Endothelial cell of umbilical vein (primary cell): ENCODE results near the gene SMIM17. TPM values are rescaled to one million over a fixed set of nuclear protein-coding genes. Genes with fewer than 3 reads are reported as not detected.

Experiments used
- BruUV-seq: library from RNA; stranded (reverse); fragments of 400-500 nt; replicated peaks from 2 replicates; lab custom pipeline; 2021; lab: Mats Ljungman, UMichigan
- CTCF ChIA-PET: fragments of 300-600, 350-600 bp; sonication (Branson Sonifier 250); formaldehyde crosslinking; loops from one replicate; lab custom pipeline; 2021; ENCODE audit warnings: antibody characterized with exemption, inconsistent platforms; lab: Charles Lee
- POLR2A ChIA-PET: fragments of 300-600, 350-600 bp; sonication (Branson Sonifier 250); formaldehyde crosslinking; loops from one replicate; lab custom pipeline; 2021; ENCODE audit warnings: antibody characterized with exemption, inconsistent platforms; lab: Charles Lee
- DNase-seq: peaks from one replicate; pipeline ENCODE4 v3.0.0-alpha.2; 2011; ENCODE audit warnings: low read depth, low spot score
- FAIRE-seq: peaks from 2 replicates; lab custom pipeline; 2011; peaks lifted over from hg19 to GRCh38; lab: Jason Lieb, UNC
- H2AFZ ChIP-seq: 2 replicates; pipeline ENCODE4 v1.6.0; 2012; ENCODE audit warnings: low read depth, low read length, control low read depth, inconsistent platforms
- H3K27ac ChIP-seq: 2 replicates; pipeline ENCODE4 v1.5.1; 2011; ENCODE audit warnings: low read depth, mild to moderate bottlenecking, control low read depth, low read length, moderate library complexity; ENCODE audit not compliant: insufficient read depth
- H3K27me3 ChIP-seq, 2 experiments: 2 replicates each; pipeline versions ENCODE4 v1.6.0 to v1.6.1; 2011; ENCODE audit warnings: low read length in 2 of 2, mixed read lengths in 1 of 2; ENCODE audit not compliant: control insufficient read depth in 2 of 2, insufficient read depth in 2 of 2
- H3K36me3 ChIP-seq, 2 experiments: 2 replicates in 1 of 2; 3 replicates in 1 of 2; pipeline ENCODE4 v1.5.1; 2011; ENCODE audit warnings: low read length in 2 of 2, mild to moderate bottlenecking in 1 of 2, moderate library complexity in 1 of 2; ENCODE audit not compliant: control insufficient read depth in 2 of 2, insufficient read depth in 2 of 2; ENCODE audit errors: extremely low read depth in 1 of 2
- H3K4me1 ChIP-seq: 3 replicates; pipeline ENCODE4 v1.5.1; 2011; ENCODE audit warnings: mild to moderate bottlenecking, low read length; ENCODE audit not compliant: control insufficient read depth, insufficient read depth; ENCODE audit errors: extremely low read depth
- H3K4me2 ChIP-seq: 2 replicates; pipeline ENCODE4 v1.6.1; 2011; ENCODE audit warnings: low read length, control low read depth, mixed read lengths; ENCODE audit not compliant: insufficient read depth
- H3K4me3 ChIP-seq, 3 experiments: fragments of 200-600 bp in 1 of 3; sonication (generic), shearing (Covaris generic) in 1 of 3; replicated peaks in 1 of 3; 2 replicates each; pipeline ENCODE4 v1.5.1; 2011 to 2016; ENCODE audit warnings: control low read depth in 3 of 3, low read length in 3 of 3, mild to moderate bottlenecking in 2 of 3, inconsistent platforms in 1 of 3, low read depth in 1 of 3, moderate library complexity in 1 of 3; ENCODE audit not compliant: insufficient read depth in 1 of 3
- H3K79me2 ChIP-seq: 2 replicates; pipeline ENCODE4 v1.6.0; 2012; ENCODE audit warnings: low read length, inconsistent platforms; ENCODE audit not compliant: control insufficient read depth, insufficient read depth
- H3K9ac ChIP-seq: replicated peaks from 2 replicates; pipeline ENCODE3; 2011; ENCODE audit warnings: low read length, control low read depth; ENCODE audit not compliant: insufficient read depth; ENCODE audit errors: extremely low read depth
- H3K9me1 ChIP-seq: replicated peaks from 3 replicates; pipeline ENCODE4 v1.6.0; 2011; ENCODE audit warnings: mild to moderate bottlenecking, low read length; ENCODE audit not compliant: control insufficient read depth, insufficient read depth; ENCODE audit errors: extremely low read depth
- H3K9me3 ChIP-seq: replicated peaks from 2 replicates; pipeline ENCODE4 v1.5.1; 2012; ENCODE audit warnings: low read length, inconsistent platforms; ENCODE audit not compliant: control insufficient read depth, insufficient read depth
- H4K20me1 ChIP-seq: replicated peaks from 2 replicates; pipeline ENCODE3; 2011; ENCODE audit warnings: mild to moderate bottlenecking, low read length; ENCODE audit not compliant: control insufficient read depth, insufficient read depth; ENCODE audit errors: extremely low read depth
- EZH2 ChIP-seq: IDR thresholded peaks from 2 replicates; pipeline ENCODE4 v1.6.1; 2012; ENCODE audit warnings: borderline replicate concordance, low read depth, mild to moderate bottlenecking, moderate library complexity, low read length, inconsistent platforms; ENCODE audit not compliant: severe bottlenecking
- FOS ChIP-seq: IDR thresholded peaks from 2 replicates; pipeline ENCODE4 v1.6.1; 2011; ENCODE audit warnings: mild to moderate bottlenecking, low read length, moderate library complexity, borderline replicate concordance; ENCODE audit not compliant: insufficient read depth
- GATA2 ChIP-seq: IDR thresholded peaks from 2 replicates; pipeline ENCODE4 v1.7.0; 2011; ENCODE audit warnings: low read depth, mild to moderate bottlenecking, moderate library complexity, mixed read lengths, low read length; ENCODE audit not compliant: insufficient read length, insufficient read depth
- JUN ChIP-seq: IDR thresholded peaks from 2 replicates; pipeline ENCODE4 v1.6.1; 2011; ENCODE audit warnings: borderline replicate concordance, low read depth; ENCODE audit not compliant: insufficient read length, insufficient read depth
- MYC ChIP-seq: IDR thresholded peaks from one replicate; pipeline ENCODE4 v1.6.1; 2011; ENCODE audit warnings: mild to moderate bottlenecking, low read depth, low read length
- POLR2A ChIP-seq: IDR thresholded peaks from 2 replicates; pipeline ENCODE4 v1.6.1; 2012; ENCODE audit warnings: low read depth, mild to moderate bottlenecking, control low read depth, low read length
- POLR2AphosphoS5 ChIP-seq: IDR thresholded peaks from 2 replicates; pipeline ENCODE4 v1.6.1; 2012; ENCODE audit warnings: low read depth, mild to moderate bottlenecking, control low read depth, low read length, moderate library complexity; ENCODE audit not compliant: insufficient read depth
- dilution Hi-C: fragments of 300-500 bp; cut with MboI; formaldehyde crosslinking; loops from one replicate; pipeline ENCODE4 v1.15.0; 2019; ENCODE audit warnings: low sequenced_read_pairs; ENCODE audit not compliant: extremely low pct_ligation_motif_present
- intact Hi-C: fragments of 100-400 bp; cut with micrococcal nuclease; formaldehyde crosslinking; loops from one replicate; pipeline ENCODE4 v1.10.0; 2022
- polyA plus RNA-seq, 4 experiments: library from polyadenylated mRNA; depleted of rRNA in 3 of 4; stranded (reverse) in 3 of 4; unstranded in 1 of 4; fragments of >200 nt; gene quantifications; 2 replicates each; pipeline versions ENCODE4 v1.2.1 to v1.2.3, GENCODE V29; 2011 to 2012; ENCODE audit warnings: missing spikeins in 1 of 4
- total RNA-seq: library from RNA; stranded (reverse); gene quantifications from 2 replicates; pipeline ENCODE4 v1.2.3, GENCODE V29; 2021
- TF ChIP-seq, protein P1 (sequence below), 2 donors: IDR thresholded peaks; 1 replicate in 1 of 2; 2 replicates in 1 of 2; pipeline ENCODE4 v1.5.1; 2011; ENCODE audit warnings: low read length in 2 of 2, mild to moderate bottlenecking in 2 of 2, moderate library complexity in 2 of 2, control low read depth in 1 of 2, inconsistent platforms in 1 of 2, low read depth in 1 of 2; ENCODE audit not compliant: insufficient read depth in 1 of 2; ENCODE audit errors: extremely low read depth in 1 of 2
- TF ChIP-seq, protein P2 (sequence below): IDR thresholded peaks from 2 replicates; pipeline ENCODE4 v1.6.1; 2011; ENCODE audit not compliant: insufficient read depth, insufficient read length

The SMIM17 gene
- total and polyA plus RNA-seq, 2 donors (not counting 3 experiments of a cell fraction or from before 2014, with no cell fraction given) = 0.10 to 1.4 TPM

DNA sequence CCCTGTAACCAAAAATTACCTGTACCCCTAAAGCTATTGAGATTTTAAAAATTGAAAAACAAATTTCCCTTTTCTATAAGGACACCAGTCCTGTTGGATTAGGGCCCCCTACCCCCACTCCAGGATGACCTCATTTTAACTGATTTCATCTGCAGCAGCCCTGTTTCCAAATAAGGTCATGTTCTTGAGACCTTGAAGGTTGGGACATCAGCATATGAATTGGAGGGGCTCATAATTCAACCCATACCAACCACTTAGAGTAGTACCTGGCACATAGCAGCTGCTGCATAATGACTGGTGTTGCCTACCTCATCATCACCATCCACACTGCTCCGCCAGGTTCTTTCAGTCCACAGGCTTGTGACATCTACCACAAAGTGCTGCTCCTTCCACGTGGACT is 30.2 kb upstream of the SMIM17 start:
- intact Hi-C loops = no loop called here
- DNase-seq (no peak), FAIRE-seq (no peak)
- H3K9me1 ChIP-seq = no peaks in the 10 kb centered on the region
- H3K4me2 ChIP-seq = no peak overlapping the region
- H3K79me2 ChIP-seq = peaks cover 5% of the 10 kb centered on the region
- H2AFZ ChIP-seq = no peak overlapping the region
- TF ChIP-seq, protein P1, sequence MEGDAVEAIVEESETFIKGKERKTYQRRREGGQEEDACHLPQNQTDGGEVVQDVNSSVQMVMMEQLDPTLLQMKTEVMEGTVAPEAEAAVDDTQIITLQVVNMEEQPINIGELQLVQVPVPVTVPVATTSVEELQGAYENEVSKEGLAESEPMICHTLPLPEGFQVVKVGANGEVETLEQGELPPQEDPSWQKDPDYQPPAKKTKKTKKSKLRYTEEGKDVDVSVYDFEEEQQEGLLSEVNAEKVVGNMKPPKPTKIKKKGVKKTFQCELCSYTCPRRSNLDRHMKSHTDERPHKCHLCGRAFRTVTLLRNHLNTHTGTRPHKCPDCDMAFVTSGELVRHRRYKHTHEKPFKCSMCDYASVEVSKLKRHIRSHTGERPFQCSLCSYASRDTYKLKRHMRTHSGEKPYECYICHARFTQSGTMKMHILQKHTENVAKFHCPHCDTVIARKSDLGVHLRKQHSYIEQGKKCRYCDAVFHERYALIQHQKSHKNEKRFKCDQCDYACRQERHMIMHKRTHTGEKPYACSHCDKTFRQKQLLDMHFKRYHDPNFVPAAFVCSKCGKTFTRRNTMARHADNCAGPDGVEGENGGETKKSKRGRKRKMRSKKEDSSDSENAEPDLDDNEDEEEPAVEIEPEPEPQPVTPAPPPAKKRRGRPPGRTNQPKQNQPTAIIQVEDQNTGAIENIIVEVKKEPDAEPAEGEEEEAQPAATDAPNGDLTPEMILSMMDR (IDR thresholded peaks at IDR 0.05; ENCODE audit: extremely low read depth in 1 of 2, insufficient read depth in 1 of 2, low read depth in 1 of 2, low read length in 2 of 2) = no peak
- no peak for TF ChIP-seq EZH2
- TF ChIP-seq, protein P2, sequence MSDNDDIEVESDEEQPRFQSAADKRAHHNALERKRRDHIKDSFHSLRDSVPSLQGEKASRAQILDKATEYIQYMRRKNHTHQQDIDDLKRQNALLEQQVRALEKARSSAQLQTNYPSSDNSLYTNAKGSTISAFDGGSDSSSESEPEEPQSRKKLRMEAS = no peak
- TF ChIP-seq POLR2A = no peak
- TF ChIP-seq GATA2 = no peak
- TF ChIP-seq FOS = no peak
- no peak for TF ChIP-seq JUN
- TF ChIP-seq MYC = no peak
- TF ChIP-seq POLR2AphosphoS5 = no peak
- dilution Hi-C loops = no loop called here
- H3K9me3 ChIP-seq = no peaks in the 10 kb centered on the region
- H3K4me1 ChIP-seq = no peaks in the 10 kb centered on the region
- BruUV-seq = no TSS peak
- H3K27me3 ChIP-seq = no peaks in the 10 kb centered on the region
- H3K9ac ChIP-seq = no peak overlapping the region
- H3K36me3 ChIP-seq = peaks cover 0 to 4% of the 10 kb centered on the region in 2 experiments
- H3K27ac ChIP-seq = no peak overlapping the region
- POLR2A ChIA-PET = no interaction called here
- no peaks in the 10 kb centered on the region for H4K20me1 ChIP-seq
- CTCF ChIA-PET = no interaction called here
- H3K4me3 ChIP-seq = no peak overlapping the region
